CD4-positive, alpha-beta T cell treated with Interleukin-15 for 4 hours (primary cell): ENCODE measurements around the gene CRY2.

Experiments
- DNase-seq: peaks from one replicate; pipeline ENCODE4 v3.0.0-alpha.2; 2020; ENCODE audit warnings: low spot score

The CRY2 gene

GRCh38 chr11:45879803-45880686 lies 32.8 kb downstream of the CRY2 start:
- DNase-seq, result no peak

DNA sequence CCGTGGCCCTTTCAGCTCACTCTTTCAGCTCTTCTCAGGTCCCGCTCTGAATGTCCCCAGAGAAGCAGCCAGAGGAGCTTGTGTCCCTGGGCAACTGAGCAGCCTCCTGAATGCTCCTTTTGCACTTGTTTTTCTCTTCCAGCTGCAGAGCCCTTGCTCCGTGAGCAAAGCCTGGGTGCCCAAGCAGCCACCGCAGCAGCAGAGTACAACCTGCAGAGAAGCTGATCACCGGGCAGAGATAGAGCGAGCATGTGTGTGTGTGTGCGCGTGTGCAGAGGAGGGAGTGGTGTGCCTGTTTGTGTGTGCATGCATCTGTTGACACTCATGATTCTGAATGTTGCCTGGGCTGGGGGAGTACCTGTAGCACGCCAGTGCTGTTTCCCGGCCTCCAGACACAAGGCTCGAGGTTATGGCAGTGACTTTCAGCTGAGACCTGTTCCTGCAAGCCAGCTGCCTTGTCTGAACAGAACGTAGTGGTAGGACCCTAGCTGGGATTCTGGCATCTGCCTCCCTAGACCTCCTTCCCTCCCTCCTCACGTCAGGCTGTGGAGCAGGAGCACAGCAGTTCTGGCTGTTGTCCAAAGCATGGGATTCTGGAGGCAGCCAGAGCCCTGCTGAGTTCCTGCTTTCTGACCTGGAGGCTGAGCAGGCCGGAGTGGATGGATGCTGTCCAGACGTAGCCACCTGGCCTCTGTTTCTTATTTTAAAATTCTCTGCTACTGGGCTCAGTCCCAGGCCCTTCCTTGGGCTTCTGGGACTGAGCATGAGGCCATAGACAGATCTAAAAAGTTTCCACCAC lies 33.7 kb downstream of the CRY2 start:
- no peak for DNase-seq

DNA sequence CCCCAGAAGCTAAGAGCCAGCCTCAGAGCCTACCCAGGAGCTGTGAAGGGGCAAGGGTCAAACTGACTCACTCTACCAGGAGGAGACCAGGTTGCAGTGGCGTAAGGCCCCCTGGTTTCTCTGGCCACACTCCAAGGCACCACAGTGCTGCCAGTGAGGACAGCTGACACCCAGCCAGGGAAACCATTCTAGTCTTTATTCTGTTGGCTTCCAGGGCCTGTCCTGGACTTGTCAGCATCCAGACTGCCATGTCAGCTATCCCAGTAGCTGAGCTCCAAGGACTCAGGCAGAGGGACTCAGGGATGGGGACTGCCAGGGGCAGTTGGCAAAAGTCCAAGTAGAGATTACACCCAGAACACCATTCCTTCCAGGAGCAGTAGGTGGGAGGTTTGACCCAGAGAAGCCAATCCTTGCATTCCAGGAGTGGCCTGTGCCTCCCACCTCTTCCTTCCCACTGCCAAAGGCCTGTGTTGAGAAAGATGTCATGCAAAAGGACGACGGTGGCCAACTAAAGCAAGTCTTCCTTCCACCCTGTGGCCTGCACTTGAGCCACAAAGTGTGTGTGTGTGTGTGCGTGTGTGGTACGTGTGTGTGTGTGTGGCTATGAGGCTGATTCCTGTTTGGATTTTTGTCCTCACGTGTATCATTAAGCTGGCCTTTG lies 34.6 kb downstream of the CRY2 start:
- no peak for DNase-seq

- DNase-seq, result no peak
Observed at GRCh38 chr11:45884596-45885185, 37.4 kb downstream of the CRY2 start.

- DNase-seq, result peak; percentile 45
Observed at GRCh38 chr11:45885274-45885920, 38.1 kb downstream of the CRY2 start, which contains the start of gene MAPK8IP1. Gene MAPK8IP1, plus strand, starts transcription at chr11:45885651. Its CDS starts 170 bp downstream, at chr11:45885821.

DNA sequence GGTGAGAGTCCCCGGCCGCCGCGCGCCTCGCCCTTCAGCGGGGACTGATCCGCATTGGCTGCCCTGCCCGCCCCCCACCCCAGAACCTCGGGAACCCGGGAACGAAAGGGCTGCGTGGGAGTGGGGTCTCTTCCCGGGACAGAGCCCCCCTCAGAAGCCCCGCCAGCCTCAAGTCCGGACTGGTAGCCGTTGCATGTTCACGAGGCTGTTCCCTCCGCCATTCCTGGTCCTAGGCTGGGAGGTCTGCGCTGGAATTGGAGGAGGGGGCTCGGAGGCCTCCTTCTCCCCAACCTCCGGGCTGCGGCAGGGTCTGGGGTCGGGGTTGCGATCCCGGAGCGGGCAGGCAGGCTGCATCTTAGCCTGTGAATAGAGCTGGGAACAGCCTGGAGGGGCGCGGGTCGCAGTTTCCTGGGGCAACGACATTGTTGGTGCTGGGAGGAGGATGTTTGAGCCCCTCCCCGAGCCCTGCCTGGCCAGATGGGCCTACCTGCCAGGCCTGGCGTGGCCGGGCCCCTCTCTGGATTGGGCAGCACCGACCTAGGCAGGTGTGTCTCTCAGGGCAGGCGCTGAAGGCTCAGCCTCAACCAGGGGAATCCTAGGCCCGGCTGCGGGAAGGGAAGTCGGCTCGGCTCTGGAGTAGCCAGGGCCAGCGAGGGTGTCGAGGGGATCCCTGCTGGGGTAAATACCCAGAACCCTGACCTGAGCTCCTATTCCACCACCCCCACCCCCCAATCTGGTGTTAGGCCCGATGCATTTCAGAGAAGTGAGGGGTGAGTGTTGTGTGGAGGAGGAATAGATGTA lies 38.8 kb downstream of the CRY2 start:
- DNase-seq, result no peak

DNA sequence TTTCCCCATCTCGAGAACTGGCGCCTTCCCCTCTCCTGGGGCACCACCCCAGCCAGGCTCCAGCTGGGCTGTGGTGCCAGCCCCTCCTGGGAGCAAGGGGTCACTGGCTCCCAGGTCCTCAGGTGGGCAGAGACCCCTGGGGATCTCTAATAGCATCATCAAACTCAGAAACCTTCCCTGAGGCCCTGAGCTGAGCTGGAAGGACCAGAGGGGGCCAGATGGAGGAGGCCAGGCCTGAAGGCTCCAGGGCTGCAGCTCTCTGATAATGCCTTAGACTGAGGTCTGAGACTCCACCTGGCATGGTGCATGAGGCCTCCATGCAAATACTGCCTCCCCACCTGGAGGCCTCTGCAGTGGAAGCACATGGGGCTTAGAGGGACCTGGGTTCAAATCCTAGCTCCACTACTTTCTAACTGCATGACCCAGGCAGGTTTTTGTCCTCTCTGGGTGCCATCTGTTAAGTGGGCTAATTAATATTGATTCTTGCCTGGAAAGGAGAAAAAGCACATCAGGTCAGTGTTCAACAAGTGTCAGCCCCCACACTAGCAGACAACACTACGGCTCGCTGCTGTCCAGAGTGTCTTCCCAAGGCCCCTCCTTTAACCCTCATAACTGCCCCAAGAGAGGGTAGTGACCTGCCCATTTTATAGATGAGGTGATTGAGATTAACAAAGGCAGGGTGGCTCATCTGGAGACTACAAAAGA lies 39.7 kb downstream of the CRY2 start:
- DNase-seq, result no peak

- no peak for DNase-seq
Observed at GRCh38 chr11:45887587-45887986, 40.3 kb downstream of the CRY2 start.

DNA sequence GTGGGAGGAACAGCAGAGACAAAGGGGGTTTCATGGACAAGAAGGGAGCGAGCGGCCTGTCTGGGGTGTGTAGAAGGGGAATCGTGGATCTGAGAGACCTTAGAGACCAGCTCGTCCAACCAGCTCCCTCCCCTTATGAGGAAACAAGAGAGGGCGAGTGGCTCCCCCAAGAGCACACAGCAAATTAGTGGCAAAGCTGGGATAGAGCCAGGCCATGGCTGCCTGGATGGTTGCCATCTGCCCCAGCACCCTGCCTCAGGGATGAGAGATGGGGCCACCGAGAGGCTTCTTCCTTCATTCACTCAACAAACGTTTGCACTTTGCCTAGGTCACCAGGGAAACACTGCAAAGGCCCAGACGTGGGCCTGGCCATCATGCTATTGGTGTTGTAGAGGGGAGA lies 42.3 kb downstream of the CRY2 start:
- no peak for DNase-seq

GRCh38 chr11:45889966-45890365 lies 42.7 kb downstream of the CRY2 start:
- DNase-seq, result no peak

- DNase-seq, result no peak
Observed at GRCh38 chr11:45890886-45891550, 43.7 kb downstream of the CRY2 start.

GRCh38 chr11:45892856-45893255 lies 45.6 kb downstream of the CRY2 start:
- no peak for DNase-seq

DNA sequence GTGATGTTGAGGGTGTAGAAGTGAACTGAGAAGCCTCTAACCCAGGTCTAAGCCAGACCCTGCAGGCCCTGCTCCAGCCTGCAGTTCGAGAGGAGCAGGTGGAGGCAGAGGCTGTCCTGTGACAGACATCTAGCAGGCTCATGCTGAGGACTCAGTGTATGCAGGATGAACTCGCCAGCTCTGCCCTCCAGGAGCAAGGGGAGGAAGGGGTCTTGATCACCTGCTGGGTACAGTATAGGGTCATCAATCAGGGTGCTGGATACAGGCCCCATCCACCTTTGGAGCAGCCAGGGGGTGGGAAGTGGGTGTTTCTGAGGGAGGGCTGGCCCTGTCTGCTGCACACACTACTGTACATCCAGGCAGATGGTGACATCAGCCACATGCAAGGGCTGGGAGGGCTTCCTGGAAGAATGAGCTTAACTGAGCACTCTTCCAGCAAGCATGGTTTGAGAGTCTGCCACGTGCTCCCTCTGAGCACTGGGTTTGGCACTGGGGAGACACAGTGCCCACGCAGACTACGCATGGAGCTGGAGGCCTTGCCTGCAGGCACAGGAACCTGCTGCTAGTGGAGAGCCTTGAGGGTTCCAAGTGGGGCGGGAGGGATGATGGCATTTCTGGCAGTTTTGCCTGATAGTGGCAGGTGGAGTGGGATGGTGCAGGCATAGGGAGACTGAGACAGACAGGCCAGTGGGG lies 47.4 kb downstream of the CRY2 start:
- DNase-seq, result no peak

DNA sequence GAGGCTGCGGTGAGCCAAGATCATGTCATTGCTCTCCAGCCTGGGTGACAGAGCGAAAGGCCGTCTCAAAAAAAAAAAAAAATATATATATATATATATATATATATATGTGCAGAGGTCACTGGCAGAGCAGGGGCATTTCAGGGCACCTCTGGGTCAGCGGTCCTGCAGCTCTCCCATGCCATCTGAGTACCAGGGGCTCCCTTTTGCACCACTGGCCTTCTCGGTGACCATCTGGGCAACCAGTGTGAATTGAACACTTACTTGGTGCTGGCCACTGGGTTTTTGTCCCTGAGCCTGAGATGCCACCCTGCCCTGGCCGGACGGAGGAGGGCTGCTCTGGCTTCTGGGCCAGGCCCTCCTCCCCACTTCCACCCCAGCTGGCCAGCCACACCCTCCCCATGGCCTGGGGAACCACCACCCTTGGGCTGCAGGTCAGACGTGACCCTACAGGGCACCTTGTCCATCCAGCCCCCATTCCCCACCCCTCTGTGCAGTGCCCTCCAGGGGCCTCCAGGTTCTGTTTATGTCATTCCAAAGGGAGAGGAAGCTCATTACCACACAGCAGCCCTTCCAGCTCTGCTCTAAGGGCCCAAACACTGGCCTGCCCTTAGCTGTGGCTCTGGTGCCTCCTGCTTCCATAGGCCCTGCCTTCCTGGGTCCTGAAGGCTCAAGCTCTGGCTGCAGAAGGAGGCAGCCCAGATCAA lies 48.4 kb downstream of the CRY2 start:
- DNase-seq, result no peak

GRCh38 chr11:45896422-45896984 lies 49.2 kb downstream of the CRY2 start:
- no peak for DNase-seq

DNA sequence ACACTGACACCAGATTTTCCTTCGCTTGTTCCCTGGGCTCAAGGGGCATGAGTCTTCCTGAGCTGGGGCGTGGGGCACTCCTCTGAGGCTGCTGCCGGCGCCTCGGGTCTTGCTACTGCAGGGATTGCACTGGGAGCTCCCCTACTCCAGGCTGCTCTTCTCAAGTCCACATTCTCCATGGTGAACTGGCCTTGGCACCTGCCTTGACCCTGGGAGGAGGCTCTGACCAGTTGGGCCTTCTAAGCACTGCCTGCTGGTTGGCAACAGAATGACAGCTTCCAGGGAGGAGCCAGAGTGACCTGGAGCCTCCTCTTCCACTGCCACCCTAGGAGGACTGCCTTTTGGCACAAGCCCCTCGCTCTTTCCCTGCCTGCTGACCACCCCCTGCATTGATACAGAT lies 50.3 kb downstream of the CRY2 start:
- DNase-seq, result no peak

GRCh38 chr11:45899086-45899447 lies 51.8 kb downstream of the CRY2 start:
- no peak for DNase-seq
